GM18861 (cell line): ENCODE measurements around the gene RINL.

ENCODE experiments used
- ATAC-seq: cut with Tn5 transposase; IDR thresholded peaks from one replicate; pipeline ENCODE4 v1.9.1; 2021; ENCODE audit not compliant: unreplicated experiment

Gene RINL

GRCh38 chr19:38877781-38878574 is at the start of gene RINL:
Gene RINL (minus strand): TSS chr19:38878275. CDS start chr19:38876742, 1,533 bp downstream.
- no peak for ATAC-seq

GRCh38 chr19:38924388-38924787 is 46.3 kb upstream of the RINL start:
- ATAC-seq: no peak

- no peak for ATAC-seq
Observed at GRCh38 chr19:38922482-38922881, 44.4 kb upstream of the RINL start.

- ATAC-seq: no peak
Observed at GRCh38 chr19:38921420-38922274, 43.6 kb upstream of the RINL start.

GRCh38 chr19:38920602-38921419 is 42.7 kb upstream of the RINL start:
- no peak for ATAC-seq

GRCh38 chr19:38919837-38920601 is 41.9 kb upstream of the RINL start:
- no peak for ATAC-seq

GRCh38 chr19:38918526-38918925 is 40.5 kb upstream of the RINL start:
- ATAC-seq: no peak

- no peak for ATAC-seq
Observed at GRCh38 chr19:38917921-38918491, 39.9 kb upstream of the RINL start.

GRCh38 chr19:38917516-38917915 is 39.4 kb upstream of the RINL start:
- no peak for ATAC-seq

- ATAC-seq: no peak
Observed at GRCh38 chr19:38915329-38916321, 37.5 kb upstream of the RINL start.

- ATAC-seq: no peak
Observed at GRCh38 chr19:38913958-38914357, 35.9 kb upstream of the RINL start.

- no peak for ATAC-seq
Observed at GRCh38 chr19:38912600-38913514, 34.8 kb upstream of the RINL start.

- no peak for ATAC-seq
Observed at GRCh38 chr19:38911388-38912001, 33.4 kb upstream of the RINL start.

- no peak for ATAC-seq
Observed at GRCh38 chr19:38910488-38910887, 32.4 kb upstream of the RINL start.

GRCh38 chr19:38908911-38909310 is 30.8 kb upstream of the RINL start:
- no peak for ATAC-seq

- no peak for ATAC-seq
Observed at GRCh38 chr19:38907670-38908069, 29.6 kb upstream of the RINL start.

- ATAC-seq: no peak
Observed at GRCh38 chr19:38907227-38907626, 29.2 kb upstream of the RINL start.
